Panc1 (cell line): ENCODE data around the gene MAST4. TPM values are rescaled to one million over a fixed set of nuclear protein-coding genes. Genes with fewer than 3 reads are reported as not detected.

Experiments
- ATAC-seq: fragments of 200-7000 bp; cut with Tn5 transposase; 2 replicates; pipeline ENCODE4 v1.9.1; 2020; ENCODE audit warnings: mild to moderate bottlenecking, moderate library complexity
- BruUV-seq: library from RNA; stranded (reverse); fragments of 400-500 nt; replicated peaks from 2 replicates; lab custom pipeline; 2021; lab: Mats Ljungman, UMichigan
- CTCF ChIA-PET: fragments of 300-600 bp; sonication (Branson Sonifier 250); formaldehyde crosslinking; loops from one replicate; lab custom pipeline; 2022; ENCODE audit warnings: antibody characterized with exemption; lab: Charles Lee
- POLR2A ChIA-PET: fragments of 300-600 bp; sonication (Branson Sonifier 250); formaldehyde crosslinking; loops from one replicate; lab custom pipeline; 2022; ENCODE audit warnings: antibody characterized with exemption; lab: Charles Lee
- DNase-seq: peaks from one replicate; pipeline ENCODE4 v3.0.0-alpha.2; 2010; ENCODE audit warnings: low read depth, low spot score
- H3K27ac ChIP-seq: 2 replicates; pipeline ENCODE4 v1.5.1; 2011; ENCODE audit warnings: mild to moderate bottlenecking, low read length, inconsistent platforms
- H3K27me3 ChIP-seq: fragments of 200-500 bp; sonication (Bioruptor generic); 2 replicates; pipeline ENCODE4 v1.6.0; 2014; ENCODE audit warnings: low read length, inconsistent platforms; ENCODE audit not compliant: control insufficient read depth, insufficient read depth
- H3K36me3 ChIP-seq: fragments of 200-500 bp; sonication (Bioruptor generic); 2 replicates; pipeline ENCODE4 v1.5.1; 2014; ENCODE audit warnings: inconsistent platforms, mild to moderate bottlenecking, low read length, moderate library complexity; ENCODE audit not compliant: control insufficient read depth, insufficient read depth
- H3K4me1 ChIP-seq: 2 replicates; pipeline ENCODE4 v1.5.1; 2011; ENCODE audit warnings: inconsistent platforms, mild to moderate bottlenecking, low read length, moderate library complexity; ENCODE audit not compliant: control insufficient read depth, insufficient read depth
- H3K4me3 ChIP-seq, 2 experiments: 2 replicates each; pipeline ENCODE4 v1.5.1; 2011 to 2012; ENCODE audit warnings: low read depth in 2 of 2, low read length in 2 of 2, mild to moderate bottlenecking in 2 of 2, inconsistent platforms in 1 of 2, moderate library complexity in 1 of 2
- H3K9me3 ChIP-seq: fragments of 200-500 bp; sonication (Bioruptor generic); 2 replicates; pipeline ENCODE4 v1.5.1; 2014; ENCODE audit warnings: low read depth, mild to moderate bottlenecking, inconsistent platforms, low read length, moderate library complexity; ENCODE audit not compliant: control insufficient read depth, insufficient read depth
- CTCF ChIP-seq: fragments of 450-650 bp; IDR thresholded peaks from 2 replicates; pipeline ENCODE4 v1.5.1; 2017; ENCODE audit warnings: mild to moderate bottlenecking
- POLR2AphosphoS5 ChIP-seq: IDR thresholded peaks from 2 replicates; pipeline ENCODE4 v1.6.1; 2012; ENCODE audit warnings: mild to moderate bottlenecking, low read depth, low read length, moderate library complexity
- REST ChIP-seq, 2 experiments: IDR thresholded peaks; 2 replicates each; pipeline ENCODE4 v1.6.1; 2011 to 2012; ENCODE audit warnings: low read depth in 2 of 2, control low read depth in 1 of 2, low read length in 1 of 2, mild to moderate bottlenecking in 1 of 2, moderate library complexity in 1 of 2; ENCODE audit not compliant: insufficient read depth in 1 of 2
- SIN3A ChIP-seq: IDR thresholded peaks from 2 replicates; pipeline ENCODE4 v1.6.1; 2012; ENCODE audit warnings: low read depth, mild to moderate bottlenecking, low read length, moderate library complexity, borderline replicate concordance; ENCODE audit not compliant: insufficient read depth
- TCF7L2 ChIP-seq: IDR thresholded peaks from 2 replicates; pipeline ENCODE4 v1.6.1; 2011; ENCODE audit warnings: mild to moderate bottlenecking, low read depth, low read length, inconsistent platforms
- in situ Hi-C: cut with HindIII; loops from 2 replicates; pipeline ENCODE4 v1.10.0; 2016; ENCODE audit warnings: low sequenced_read_pairs, low pct_unique_long_range_greater_than_20kb
- intact Hi-C: fragments of 100-400 bp; cut with micrococcal nuclease; formaldehyde crosslinking; loops from one replicate; pipeline ENCODE4 v1.10.0; 2022; ENCODE audit not compliant: unreplicated experiment
- total RNA-seq: library from RNA; stranded (reverse); gene quantifications from one replicate; pipeline ENCODE4 v1.2.1, GENCODE V29; 2021; ENCODE audit not compliant: unreplicated experiment

The MAST4 gene
- total RNA-seq, 1 experiment from 2014 or later, result 1.8 TPM

- Histone ChIP-seq H3K4me1 (no peaks in the 10 kb centered on the region), H3K27me3 (no peaks in the 10 kb centered on the region), H3K9me3 (no peaks in the 10 kb centered on the region), H3K4me3 (no peak overlapping the region), H3K36me3 (no peaks in the 10 kb centered on the region), H3K27ac (no peak overlapping the region)
- DNase-seq (no peak), ATAC-seq (no peak)
- POLR2A ChIA-PET, result no interaction called here
- intact Hi-C loops, result no loop called here
- CTCF ChIA-PET, result no interaction called here
- in situ Hi-C loops, result no loop called here
- BruUV-seq, result no TSS peak
- TF ChIP-seq TCF7L2, result no peak
- TF ChIP-seq CTCF, result no peak
- no peak for TF ChIP-seq REST (IDR thresholded peaks at IDR 0.05; ENCODE audit: insufficient read depth in 1 of 2, low read depth in 2 of 2, low read length in 1 of 2)
- TF ChIP-seq POLR2AphosphoS5, result no peak
- TF ChIP-seq SIN3A, result no peak
Measured at GRCh38 chr5:66929281-66929680, 333.1 kb downstream of the MAST4 start.

GRCh38 chr5:66929995-66930394 is 333.8 kb downstream of the MAST4 start:
- ATAC-seq (no peak), DNase-seq (no peak)
- no peak overlapping the region for H3K27ac ChIP-seq
- no peaks in the 10 kb centered on the region for H3K4me1 ChIP-seq
- H3K4me3 ChIP-seq, result no peak overlapping the region
- H3K27me3 ChIP-seq, result no peaks in the 10 kb centered on the region
- H3K36me3 ChIP-seq, result no peaks in the 10 kb centered on the region
- ChIA-PET CTCF (no interaction called here), POLR2A (no interaction called here)
- TF ChIP-seq POLR2AphosphoS5 (no peak), CTCF (no peak), TCF7L2 (no peak), SIN3A (no peak), REST (IDR thresholded peaks at IDR 0.05; ENCODE audit: insufficient read depth in 1 of 2, low read depth in 2 of 2, low read length in 1 of 2) (no peak)
- in situ Hi-C loops, result no loop called here
- no TSS peak for BruUV-seq
- H3K9me3 ChIP-seq, result no peaks in the 10 kb centered on the region
- intact Hi-C loops, result no loop called here
